ENCODE data around the gene SLAIN2.
"Not testable (repeated sequence)": the region's sequence is repeated elsewhere in the genome, so short reads cannot be mapped to it uniquely, and the experiment has no call there.

The SLAIN2 gene

DNA sequence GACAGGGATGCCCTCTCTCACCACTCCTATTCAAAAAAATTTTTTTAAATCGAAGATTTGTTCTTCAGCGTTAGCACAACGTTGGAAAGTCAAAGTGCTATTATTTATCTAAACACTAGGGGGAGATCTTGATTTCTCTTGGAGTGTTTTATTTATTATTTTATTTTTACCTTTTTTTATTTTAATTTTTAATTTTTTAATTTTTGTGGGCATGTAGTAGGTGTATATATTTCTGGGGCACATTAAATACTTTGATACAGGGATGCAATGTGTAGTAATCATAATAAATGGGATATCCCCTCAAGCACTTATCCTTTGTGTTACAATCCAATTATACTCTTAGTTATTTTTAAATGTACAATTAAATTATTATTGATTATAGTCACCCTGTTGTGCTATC, 104.4 kb downstream of the SLAIN2 start:
- no peak for DNase-seq (ENCODE audit: low read depth)

DNA sequence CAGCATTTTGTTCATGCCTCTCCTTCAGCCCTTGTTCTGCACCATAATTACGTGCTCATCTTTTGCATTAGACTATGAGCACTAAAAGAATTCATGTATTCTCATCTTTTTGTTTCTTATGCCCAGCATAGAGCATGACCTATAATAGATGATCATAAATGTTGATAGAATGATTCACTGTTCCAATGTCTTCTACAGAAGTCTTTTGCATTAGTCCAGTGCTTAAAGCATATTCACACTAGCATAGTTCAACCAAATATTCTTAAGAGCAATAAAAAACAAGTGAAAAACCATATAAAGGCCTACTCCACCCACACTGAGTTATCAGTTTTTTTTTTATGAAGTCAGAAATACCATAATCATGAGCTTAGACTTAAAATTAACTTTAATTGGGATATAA, 105.3 kb downstream of the SLAIN2 start:
- no peak for DNase-seq (ENCODE audit: low read depth)

DNA sequence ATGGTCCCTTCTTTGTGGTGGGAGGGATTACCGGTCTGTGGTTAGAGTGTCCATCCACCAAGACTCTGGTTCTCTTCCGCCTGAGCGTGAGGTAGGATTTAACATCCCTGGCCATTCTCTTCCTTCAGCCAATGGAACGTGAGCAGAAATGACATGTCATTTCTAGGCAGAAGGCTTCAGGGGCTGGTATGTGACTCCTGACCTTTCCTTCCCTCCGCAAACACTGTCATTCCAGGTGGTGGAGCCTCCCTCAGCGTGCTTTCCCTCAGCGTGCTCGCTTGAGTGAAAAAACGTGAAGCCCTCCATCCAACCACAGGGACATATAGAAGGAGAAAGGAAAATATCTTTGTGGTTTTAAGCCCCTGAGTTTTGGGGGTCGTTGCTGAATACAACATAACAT, 107.8 kb downstream of the SLAIN2 start:
- no peak for DNase-seq (ENCODE audit: low read depth)

DNA sequence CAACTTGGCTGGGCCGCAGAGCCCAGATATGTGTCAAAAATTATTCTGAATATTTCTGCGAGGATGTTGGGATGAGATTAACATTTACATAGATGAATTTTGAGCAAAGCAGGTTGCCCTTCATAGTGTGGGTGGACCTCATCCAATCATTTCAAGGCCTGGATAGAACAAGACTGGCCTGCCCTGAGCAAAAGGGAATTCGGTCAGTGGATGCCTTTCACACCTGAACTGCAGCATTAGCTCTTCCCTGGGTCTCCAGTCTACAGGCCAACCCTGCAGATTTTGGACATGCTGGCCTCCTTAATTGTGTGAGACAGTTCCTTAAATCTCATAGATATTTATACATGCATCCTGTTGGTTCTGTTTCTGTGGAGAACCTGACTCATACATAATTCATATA, 109.4 kb downstream of the SLAIN2 start:
- no peak for DNase-seq (ENCODE audit: low read depth)

DNA sequence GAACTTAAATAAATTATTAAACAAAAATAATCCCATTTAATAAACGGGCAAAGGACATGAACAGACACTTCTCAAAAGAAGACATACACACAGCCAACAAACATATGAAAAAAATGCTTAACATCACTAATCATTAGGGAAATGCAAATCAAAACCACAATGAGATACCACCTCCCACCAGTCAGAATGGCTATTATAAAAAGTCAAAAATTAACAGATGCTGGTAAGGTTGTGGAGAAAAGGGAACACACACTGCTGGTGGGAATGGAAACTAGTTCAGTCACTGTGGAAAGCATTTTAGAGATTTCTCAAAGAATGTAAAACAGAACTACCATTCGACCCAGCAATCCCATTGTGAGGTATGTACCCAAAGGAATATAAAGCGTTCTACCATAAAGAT, 110.3 kb downstream of the SLAIN2 start:
- DNase-seq (ENCODE audit: low read depth), result not testable (repeated sequence)

DNA sequence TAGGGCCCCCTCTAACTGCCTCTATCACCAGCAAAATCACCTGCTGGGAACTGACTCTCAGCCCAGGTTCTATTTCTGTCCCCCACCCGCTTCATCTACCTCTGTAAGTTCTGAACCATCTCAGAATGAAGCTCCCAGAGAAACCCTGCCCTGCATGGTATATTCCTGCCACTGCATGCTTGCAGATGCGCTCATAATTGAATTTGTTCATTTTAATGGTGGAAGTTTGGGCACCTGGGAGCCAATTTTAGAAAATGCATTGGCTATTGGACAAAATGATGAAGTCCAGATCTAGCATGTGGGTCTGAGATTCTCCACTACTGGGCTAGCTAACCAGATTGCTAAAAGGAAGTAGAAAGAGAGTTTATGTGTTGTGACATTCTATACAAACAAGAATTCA, 113.3 kb downstream of the SLAIN2 start:
- DNase-seq (ENCODE audit: low read depth), result no peak

DNA sequence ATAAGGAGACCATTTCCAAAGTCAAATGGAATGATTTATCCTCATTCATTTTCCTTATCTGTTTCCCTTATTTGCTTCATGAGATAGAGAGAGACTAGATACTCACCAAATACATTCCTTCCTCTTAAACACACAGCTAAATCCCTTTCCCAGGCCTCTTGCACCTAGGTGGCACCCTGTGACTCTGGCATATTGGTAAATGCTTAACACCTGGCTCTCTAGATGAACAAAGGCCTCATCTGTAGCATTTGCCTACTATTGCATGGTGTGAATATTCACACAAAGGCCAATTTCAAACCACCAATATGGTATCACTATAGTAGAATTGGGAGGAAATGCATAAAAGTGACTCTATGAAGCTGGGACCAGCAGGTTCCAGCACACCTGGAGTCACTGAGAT, 119.7 kb downstream of the SLAIN2 start:
- DNase-seq (ENCODE audit: low read depth), result no peak

DNA sequence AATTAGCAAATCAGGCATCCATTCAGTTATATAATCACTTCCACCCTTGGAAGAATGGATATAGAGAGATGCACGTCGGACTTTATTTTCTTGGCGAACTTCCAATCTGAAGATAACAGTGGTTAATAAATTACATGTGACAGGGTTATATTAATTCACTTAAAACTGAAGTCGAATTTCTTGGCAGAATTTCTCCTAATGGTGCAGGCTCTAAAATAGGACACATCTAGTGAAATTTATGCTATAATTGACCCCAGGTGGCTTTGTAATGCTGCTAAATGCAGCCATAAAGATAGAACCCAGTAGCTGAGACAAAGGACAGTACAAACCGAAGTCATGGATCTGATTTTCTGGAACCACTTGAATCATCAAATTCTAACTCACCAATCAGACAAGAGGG, 121.0 kb downstream of the SLAIN2 start:
- no peak for DNase-seq (ENCODE audit: low read depth)

DNA sequence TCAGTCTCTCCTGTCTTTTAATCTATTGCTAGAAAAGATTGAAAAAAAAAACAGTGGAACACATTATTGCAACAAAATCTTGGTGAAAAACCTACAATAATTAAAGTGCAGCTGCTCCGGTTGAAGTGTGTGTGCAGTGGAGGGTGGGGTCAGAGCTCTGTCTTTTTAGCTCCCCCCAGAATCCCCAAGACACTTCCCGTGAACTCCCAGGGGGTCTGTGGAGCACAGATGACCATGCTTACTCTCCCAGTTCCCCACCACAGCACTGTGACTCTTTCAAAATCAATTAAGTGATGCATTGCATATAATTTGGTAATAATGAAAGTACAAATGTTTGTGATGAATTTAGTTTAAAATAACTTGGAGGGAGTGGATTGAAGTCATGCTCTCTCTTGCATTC, 126.1 kb downstream of the SLAIN2 start:
- DNase-seq (ENCODE audit: low read depth), result no peak

DNA sequence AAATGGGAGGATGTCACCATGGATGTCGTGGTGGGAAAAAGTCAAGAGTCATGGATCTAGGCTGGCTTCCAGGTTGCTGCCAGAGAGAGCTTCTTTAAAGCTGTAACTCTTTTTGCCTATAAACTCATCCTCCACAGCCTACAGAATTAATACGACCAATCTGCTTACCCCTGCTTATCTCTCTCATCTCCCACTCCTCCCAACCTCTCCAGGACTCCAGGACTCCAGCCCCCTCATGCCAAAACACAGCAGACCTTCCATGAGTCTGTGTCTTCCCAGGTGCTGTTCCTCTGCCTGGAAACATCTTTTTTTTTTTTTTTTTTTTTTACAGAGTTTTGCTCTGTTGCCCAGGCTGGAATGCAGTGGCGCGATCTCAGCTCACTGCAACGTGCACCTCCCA, 126.6 kb downstream of the SLAIN2 start:
- no peak for DNase-seq (ENCODE audit: low read depth)

DNA sequence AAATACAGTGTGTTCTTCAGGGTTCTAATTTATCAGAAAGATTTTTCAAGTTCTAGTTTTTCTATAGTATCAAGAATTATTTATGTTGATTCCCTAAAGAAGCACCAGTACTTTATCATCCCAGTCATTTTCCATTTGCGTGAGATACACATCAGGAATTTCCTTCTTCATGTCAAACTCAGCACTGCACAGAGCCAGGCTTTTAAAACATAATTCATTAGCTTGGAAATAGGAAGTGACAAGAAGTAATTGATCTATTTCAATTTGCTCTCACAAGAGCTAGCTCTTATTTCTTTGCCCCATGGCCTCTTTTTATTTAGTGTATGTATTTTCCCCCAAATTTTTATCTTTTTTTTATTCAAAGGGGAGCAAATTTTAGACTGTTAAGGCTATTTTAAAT, 128.8 kb downstream of the SLAIN2 start:
- no peak for DNase-seq (ENCODE audit: low read depth)

DNA sequence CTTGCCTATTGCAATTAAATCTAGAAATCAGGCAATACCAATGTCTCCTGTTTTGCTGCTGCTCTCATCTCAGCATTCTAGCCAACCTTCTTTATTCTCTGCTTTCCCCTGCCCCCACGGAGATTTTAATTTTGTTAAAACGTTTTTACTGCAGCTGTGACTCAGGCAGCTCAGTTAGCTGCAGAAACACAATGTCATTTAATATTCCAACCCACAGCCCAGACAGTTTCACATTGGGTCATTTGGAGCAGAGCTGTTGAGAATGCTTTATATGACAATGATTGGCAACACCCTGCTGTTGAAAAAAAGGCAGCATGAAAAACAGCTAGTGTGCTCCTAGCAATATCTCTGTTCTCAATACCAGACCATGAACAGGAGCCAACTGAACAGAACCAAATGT, 129.2 kb downstream of the SLAIN2 start:
- no peak for DNase-seq (ENCODE audit: low read depth)

DNA sequence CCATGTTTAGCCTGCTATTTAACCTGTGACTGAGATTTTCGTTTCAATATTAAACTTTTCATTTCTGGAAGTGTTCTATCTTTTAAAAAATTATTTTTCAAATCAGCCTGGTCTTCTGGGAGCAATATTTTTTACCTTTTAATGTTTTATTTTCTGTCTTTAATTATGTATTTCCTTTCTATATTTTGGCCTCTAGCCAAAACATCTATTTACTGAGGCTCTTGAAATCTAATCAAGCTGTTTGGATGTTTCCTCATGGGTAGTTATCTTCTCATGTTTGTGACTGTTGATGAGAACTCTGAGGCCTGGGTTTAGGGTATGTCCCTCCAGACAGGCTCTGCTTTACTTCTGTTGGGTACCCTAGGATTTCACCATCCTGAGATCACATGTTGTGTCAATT, 131.5 kb downstream of the SLAIN2 start:
- DNase-seq (ENCODE audit: low read depth), result no peak

DNA sequence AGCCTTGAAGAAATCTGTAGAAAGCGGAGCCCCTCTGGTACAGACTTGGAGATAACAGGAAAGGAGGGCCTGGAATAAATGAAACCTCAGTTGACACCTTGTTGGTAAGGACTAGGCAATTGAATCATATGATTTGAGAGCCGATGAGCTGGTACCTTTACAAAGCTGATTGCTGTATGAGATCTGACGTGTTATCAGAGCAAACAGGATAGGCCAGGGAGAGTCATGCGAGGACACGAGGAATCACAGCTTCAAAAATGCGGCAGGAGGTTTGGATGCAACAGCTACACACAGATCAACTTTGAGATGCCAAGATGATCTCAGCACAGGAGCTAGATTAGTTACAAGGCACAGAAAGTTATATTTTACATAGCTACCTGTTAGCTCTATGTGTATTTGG, 134.4 kb downstream of the SLAIN2 start:
- no peak for DNase-seq (ENCODE audit: low read depth)

Measured in stimulated activated CD8-positive, alpha-beta memory T cell treated with anti-CD3 and anti-CD28 coated beads, Interleukin-4, amount 100 ng/mL, for 24 hours (primary cell).